Measurements from ENCODE around the gene BRF1.

DNA sequence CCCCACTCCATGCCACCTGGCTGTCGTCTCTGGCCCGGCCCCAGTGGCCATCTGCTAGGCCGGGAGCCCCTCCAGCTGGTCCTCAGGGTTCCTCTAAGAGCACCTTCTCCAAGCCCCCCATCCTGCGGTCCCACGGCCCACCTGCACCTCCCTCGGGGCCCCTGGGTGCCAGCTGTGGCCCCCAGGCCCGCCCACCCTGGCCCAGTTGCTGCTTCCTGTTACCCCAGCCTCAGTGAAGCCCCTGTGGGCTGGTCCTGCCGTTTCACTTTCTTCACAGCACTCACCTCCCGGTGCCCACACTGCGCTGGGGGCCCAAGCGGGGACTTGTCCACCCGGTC lies 92.1 kb downstream of the BRF1 start:
- TF ChIP-seq, protein P1, sequence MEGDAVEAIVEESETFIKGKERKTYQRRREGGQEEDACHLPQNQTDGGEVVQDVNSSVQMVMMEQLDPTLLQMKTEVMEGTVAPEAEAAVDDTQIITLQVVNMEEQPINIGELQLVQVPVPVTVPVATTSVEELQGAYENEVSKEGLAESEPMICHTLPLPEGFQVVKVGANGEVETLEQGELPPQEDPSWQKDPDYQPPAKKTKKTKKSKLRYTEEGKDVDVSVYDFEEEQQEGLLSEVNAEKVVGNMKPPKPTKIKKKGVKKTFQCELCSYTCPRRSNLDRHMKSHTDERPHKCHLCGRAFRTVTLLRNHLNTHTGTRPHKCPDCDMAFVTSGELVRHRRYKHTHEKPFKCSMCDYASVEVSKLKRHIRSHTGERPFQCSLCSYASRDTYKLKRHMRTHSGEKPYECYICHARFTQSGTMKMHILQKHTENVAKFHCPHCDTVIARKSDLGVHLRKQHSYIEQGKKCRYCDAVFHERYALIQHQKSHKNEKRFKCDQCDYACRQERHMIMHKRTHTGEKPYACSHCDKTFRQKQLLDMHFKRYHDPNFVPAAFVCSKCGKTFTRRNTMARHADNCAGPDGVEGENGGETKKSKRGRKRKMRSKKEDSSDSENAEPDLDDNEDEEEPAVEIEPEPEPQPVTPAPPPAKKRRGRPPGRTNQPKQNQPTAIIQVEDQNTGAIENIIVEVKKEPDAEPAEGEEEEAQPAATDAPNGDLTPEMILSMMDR (IDR thresholded peaks at IDR 0.05) = no peak
- no peak for TF ChIP-seq POLR2A (IDR thresholded peaks at IDR 0.05)

All from thyroid gland (tissue), 4 donors.